HG03439 (cell line): Measurements from ENCODE around the gene CRYBG2.
"Not testable (repeated sequence)": the region's sequence is repeated elsewhere in the genome, so short reads cannot be mapped to it uniquely, and the experiment has no call there.

ENCODE experiments used
- ATAC-seq: cut with Tn5 transposase; IDR thresholded peaks from one replicate; pipeline ENCODE4 v1.9.1; 2021; ENCODE audit warnings: mild to moderate bottlenecking, moderate library complexity; ENCODE audit not compliant: unreplicated experiment

CRYBG2 gene

GRCh38 chr1:26296340-26297056 is 57.4 kb downstream of the CRYBG2 start:
- ATAC-seq, result no peak

DNA sequence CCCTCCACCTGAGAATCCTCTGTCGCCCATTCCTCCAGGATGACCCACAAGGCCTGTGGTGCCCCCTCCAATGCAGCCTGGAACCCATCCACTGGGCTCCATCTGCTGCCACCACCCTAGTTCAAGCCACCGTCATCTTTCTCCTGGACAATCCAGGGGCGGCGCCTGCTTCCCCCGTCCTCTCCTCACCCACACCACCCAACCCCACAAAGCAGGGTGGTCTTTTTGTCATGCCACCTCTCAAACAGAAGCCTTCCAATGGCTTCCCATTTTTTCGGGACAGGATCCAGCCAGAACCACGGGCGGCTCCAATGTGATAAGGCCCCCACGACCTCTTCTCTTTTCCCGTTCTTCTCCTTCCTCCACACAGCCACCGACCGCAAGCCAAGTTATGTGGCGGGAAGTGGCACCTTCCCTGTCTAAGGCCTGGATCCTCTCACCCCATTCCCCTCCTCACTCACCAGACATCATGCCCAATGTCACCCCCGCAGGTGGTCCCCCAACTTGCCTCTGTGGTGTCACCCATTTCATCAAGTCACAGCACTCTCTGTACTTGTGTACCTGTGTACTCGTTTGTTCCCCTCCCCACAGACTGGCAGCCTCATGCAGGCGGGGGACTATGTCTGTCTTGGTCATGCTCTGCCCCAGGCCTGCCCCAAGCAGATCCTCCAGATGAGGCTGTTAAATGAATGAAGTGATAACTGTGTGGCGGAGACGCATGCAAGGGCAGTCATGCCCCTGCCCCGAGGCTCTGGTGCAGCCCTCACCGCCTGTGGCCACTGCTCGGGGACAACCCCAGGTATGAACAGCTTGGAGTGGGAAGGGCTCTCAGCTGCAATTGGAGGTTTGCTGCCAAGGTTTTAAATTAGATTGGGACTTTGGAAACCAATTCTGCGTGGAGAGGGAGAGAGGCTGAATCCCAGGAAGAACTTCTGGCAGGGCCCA is 58.5 kb downstream of the CRYBG2 start:
- ATAC-seq, result no peak

DNA sequence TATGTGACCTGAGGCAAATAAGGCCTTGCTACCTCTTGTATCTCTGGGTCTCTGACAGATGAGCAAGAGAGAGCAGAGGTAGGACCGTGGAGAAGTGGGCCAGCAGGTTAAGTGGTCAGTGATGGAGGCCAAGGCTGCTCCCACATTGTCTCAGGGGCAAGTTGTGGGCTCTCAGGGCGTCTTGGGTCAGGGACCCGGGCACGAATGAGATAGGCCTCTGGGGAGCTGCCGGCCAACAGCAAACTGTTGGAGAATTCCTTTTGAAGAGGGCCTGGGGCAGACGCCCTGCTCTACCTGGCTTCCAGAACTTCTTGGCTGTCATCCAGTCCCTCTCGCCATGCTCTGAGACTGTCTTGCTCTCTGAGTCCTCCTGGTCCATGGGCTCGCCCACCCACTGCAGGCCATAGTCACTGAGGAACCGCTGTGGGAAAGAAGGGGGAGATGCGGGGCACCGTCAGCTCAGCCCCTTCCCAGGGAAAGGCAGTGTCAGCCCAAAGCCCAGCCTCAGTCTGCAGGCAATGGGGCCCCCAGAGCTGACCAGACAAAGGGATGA is 59.9 kb downstream of the CRYBG2 start:
- ATAC-seq, result no peak

DNA sequence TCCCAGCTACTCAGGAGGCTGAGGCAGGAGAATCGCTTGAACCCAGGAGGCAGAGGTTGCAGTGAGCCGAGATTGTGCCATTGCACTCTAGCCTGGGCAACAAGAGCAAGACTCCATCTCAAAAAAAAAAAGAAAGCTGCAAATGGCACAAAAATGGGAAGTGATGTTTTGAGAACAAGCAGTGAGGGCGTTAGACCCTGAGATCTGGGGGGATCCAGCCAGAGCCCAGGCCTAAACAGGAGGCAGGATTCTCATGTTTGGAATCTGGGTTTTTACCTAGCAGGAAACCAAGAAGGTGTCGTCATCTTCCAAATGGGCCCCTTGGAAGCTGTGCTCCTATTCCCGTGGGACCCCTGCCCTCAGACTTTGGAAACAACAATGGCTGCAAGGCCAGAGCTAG is 61.2 kb downstream of the CRYBG2 start:
- not testable (repeated sequence) for ATAC-seq

GRCh38 chr1:26291939-26292338 is 62.0 kb downstream of the CRYBG2 start:
- ATAC-seq, result no peak

- no peak for ATAC-seq
These were observed 62.5 kb downstream of the CRYBG2 start for GRCh38 chr1:26291433-26291832.

- ATAC-seq, result no peak
These were observed 63.1 kb downstream of the CRYBG2 start for GRCh38 chr1:26290882-26291261.

DNA sequence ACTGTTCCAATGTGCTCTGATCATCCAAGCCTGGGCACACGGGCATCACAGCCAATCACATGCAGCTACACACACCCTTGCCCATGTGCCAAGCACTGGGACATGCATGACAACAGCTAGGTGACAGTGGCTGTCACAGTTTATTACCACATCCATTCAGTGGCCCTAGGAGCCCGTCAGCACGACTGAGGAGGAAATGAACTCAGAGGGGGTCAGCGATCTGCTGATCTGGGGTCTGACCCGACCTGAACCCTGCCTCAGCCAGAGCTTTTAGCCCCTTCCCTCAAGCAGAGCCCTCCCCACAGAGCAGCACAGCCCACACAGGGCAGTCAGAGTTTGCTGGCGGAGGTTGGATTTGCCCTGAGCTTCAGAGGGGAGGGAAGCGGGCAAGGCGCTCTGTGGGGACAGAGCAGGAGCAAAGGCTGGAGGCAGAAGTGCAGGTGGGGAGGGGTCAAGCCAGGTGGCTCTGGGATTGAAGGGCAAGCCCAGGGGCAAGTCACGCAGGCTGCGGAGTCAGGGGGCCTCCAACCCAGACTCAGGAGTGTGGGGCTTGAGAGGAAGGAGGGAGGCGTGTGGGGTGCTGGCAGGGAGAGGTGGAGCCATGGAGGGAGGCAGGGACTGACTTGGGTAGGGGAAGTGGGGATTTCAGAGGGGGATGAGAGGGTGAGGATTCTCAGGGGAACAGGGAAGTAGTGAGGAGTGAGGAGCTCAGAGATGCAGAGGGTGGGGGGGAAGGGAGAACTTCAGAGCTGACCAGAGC is 63.6 kb downstream of the CRYBG2 start:
- no peak for ATAC-seq

DNA sequence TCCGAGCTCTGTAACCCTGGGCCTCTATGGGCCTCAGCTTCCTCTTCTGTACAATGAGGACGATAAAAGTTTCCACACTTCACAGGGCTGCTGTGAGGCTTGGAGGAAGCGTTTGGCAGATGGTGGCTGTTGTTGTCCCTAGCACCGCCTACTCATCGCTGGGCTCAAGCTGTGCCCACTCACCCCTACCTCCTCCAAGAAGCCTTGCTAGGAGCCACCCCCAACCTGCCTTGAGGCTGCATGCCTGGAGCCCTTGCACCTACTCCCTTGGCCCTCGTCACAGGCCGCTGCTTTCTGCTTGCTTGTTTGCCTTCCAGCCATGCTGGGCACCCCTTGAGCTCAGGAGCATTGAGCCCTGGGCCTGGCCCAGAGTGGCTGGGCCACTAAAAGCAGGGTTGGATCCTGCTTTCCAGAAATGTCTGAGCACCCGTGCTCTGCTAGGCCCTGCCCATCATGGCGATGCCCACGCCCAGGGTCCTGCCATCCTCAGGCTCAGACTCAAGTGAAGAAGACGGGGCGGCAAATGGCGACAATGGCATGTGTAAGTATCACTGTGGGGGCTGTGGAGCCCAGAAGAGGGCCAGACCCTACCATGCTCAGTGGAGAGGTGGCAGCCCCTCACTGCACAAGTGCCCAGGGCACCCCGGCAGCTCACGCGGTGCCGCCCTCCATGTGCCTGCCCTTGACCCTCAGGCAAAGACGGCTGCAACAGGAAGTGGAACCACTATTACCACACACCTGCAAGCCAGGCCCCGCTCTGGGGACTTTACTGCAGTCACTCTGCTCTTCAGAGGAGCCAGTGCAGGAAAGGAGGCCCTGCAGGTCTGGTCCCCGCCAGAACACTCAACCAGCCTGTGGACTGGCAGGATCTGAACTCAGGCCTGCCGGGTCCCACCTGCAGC is 64.5 kb downstream of the CRYBG2 start:
- ATAC-seq, result no peak

GRCh38 chr1:26288311-26288941 is 65.5 kb downstream of the CRYBG2 start:
- ATAC-seq, result no peak

GRCh38 chr1:26287811-26288210 is 66.1 kb downstream of the CRYBG2 start:
- no peak for ATAC-seq

DNA sequence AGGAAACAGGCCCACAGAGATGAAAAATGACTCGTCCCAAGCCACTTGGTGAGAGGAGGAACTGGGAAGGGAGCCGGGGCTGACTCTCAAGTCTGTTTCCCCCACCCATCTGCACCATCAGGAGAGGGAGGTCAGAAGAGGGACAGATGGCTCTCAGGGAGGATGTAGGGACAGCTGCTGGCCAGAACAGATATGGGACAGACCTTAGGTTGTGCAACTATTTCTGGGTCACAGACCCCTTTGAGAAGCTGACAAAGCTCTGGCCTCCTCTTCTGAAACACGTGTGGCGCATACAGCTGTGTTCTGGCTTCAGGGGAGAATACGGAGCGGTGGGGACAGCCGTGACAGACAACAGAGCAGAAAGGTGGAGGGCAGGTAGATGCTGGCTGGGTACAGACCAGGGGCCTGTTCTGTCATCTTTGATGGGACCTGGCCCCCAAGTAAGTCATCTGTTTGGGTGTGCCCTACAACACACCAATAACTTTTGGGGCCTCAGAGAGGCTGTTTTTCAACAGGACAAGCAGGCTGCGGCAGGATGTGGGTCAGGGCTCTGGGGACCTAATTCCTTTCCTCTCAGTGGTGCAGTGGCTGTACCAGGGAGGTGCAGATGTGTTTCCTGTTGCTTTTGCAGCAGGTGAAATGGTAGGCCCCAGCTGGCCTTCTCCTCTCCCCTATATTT is 66.8 kb downstream of the CRYBG2 start:
- no peak for ATAC-seq

DNA sequence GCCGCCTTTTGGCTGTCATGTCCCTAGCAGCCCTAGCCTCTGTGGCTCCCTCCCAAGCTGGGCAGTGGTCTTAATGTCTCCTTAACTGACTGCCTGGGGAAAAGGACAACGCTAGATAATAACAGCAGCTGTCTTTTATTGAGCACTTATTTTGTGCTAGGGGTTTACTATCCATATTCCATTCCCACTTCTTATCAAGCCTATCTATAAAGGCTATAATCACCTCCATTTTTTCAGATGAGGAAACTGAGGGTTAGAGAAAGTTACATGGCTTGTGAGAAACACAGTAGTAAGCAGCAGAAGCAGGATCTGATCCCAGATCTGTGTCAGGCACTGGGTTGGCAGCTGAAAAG is 67.9 kb downstream of the CRYBG2 start:
- ATAC-seq, result no peak

- ATAC-seq, result no peak
These were observed 68.4 kb downstream of the CRYBG2 start for GRCh38 chr1:26285366-26286063.

DNA sequence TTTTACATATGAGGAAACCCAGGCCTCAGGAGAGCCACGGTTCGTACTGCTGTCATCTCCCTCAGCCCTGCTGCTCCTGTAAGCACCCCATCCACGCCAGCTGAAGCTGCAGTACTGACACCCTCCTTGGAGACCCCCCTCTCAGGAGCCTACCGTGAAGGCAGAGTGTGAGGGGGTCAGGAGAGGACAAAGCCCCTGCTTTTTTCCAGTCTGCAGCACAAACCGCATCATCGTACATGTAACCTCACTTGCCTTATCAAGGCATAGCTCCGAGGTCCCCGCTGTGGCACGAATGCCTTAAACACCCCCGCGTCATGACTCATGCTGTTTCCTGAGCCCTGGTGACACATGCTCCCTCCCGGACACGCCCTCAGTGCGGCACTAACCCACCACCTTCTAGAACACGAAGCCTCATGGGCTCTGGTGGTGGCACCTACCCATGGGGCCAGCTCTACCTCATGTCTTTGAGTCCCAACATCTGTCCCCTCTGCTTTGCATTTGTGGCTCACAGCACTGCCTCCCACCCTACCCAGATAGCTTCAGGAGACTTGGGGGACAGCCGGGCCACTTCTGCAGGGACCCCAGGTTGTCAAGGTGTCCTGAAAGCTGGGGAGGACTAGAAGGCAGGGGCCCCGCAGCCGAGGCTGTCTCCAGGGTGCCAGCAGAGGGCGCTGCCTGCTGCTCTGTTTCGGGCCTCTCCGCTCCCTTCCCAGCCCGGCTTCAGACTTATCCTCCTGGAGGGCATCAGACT is 69.2 kb downstream of the CRYBG2 start:
- ATAC-seq, result peak; percentile 37

GRCh38 chr1:26283871-26284596 is 69.9 kb downstream of the CRYBG2 start:
- no peak for ATAC-seq

DNA sequence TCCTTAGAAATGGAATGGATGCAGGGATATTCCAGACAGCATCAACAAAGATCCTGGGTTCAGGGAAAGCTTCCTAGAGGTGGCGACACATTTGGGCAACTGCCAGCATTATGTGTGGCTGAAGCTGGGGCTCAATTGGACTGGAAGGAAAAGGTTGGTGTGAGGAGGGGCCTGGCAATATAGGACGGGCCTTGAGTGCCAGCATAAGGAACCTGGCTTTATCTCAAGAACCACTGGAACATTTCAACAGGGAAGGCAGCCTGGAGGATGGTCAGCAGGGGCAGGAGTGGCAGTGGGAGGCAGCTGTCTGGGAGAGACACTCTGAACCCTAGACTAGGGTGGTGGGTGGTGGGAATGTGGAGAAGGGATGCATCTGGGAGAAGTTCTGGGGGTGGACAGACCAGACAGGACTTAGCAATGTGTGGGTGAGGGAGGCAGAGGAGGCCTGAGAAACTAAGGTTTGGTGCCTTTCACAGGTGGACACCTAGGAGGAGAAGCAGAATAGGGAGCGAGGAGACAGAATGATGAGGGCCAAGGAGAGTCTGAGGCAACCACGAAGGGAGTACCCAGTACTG is 70.6 kb downstream of the CRYBG2 start:
- no peak for ATAC-seq
